T follicular helper cell (primary cell): ENCODE measurements around the gene WHRN.
A peak's percentile ranks its signal among the peaks of the same experiment; 100 is the strongest.

Source experiments
- DNase-seq: peaks from one replicate; pipeline ENCODE4 v3.0.0-alpha.2; 2020; ENCODE audit warnings: low read depth

Gene WHRN

GRCh38 chr9:114513959-114514267, 8.6 kb upstream of the WHRN start:
- no peak for DNase-seq

- no peak for DNase-seq
Measured at GRCh38 chr9:114513055-114513958, 8.0 kb upstream of the WHRN start.

- DNase-seq = no peak
Measured at GRCh38 chr9:114511978-114512874, 7.0 kb upstream of the WHRN start.

- DNase-seq = no peak
Measured at GRCh38 chr9:114507726-114508125, 2.5 kb upstream of the WHRN start.

GRCh38 chr9:114506082-114506390, 763 bp upstream of the WHRN start:
- no peak for DNase-seq

GRCh38 chr9:114504341-114505186, 709 bp downstream of the WHRN start:
- peak; percentile 20 for DNase-seq

- DNase-seq = no peak
Measured at GRCh38 chr9:114503522-114504340, 1.5 kb downstream of the WHRN start.

GRCh38 chr9:114503009-114503408, 2.3 kb downstream of the WHRN start:
- DNase-seq = no peak

- no peak for DNase-seq
Measured at GRCh38 chr9:114501796-114502682, 3.2 kb downstream of the WHRN start.

GRCh38 chr9:114500697-114501292, 4.5 kb downstream of the WHRN start:
- DNase-seq = no peak

- DNase-seq = no peak
Measured at GRCh38 chr9:114499941-114500696, 5.2 kb downstream of the WHRN start.

GRCh38 chr9:114499528-114499927, 5.7 kb downstream of the WHRN start:
- DNase-seq = no peak

- no peak for DNase-seq
Measured at GRCh38 chr9:114497727-114498382, 7.4 kb downstream of the WHRN start.

- DNase-seq = no peak
Measured at GRCh38 chr9:114497236-114497635, 8.0 kb downstream of the WHRN start.

- no peak for DNase-seq
Measured at GRCh38 chr9:114496011-114496410, 9.3 kb downstream of the WHRN start.

GRCh38 chr9:114494776-114495569, 10.3 kb downstream of the WHRN start:
- DNase-seq = no peak

GRCh38 chr9:114493521-114494184, 11.6 kb downstream of the WHRN start:
- no peak for DNase-seq
